ENCODE measurements around the gene POU2AF3.

The POU2AF3 gene

GRCh38 chr11:111298413-111299100, at the start of gene POU2AF3:
TSS of gene POU2AF3 (plus strand) at chr11:111298546. CDS start at chr11:111298582, 36 bp downstream.
- TF ChIP-seq EZH2 (IDR thresholded peaks at IDR 0.05) (no peak), POLR2AphosphoS5 (IDR thresholded peaks at IDR 0.05; ENCODE audit: borderline replicate concordance, low read depth, low read length) (no peak), FOXP2 (optimal IDR thresholded peaks at IDR 0.05; ENCODE audit: control extremely low read depth, extremely low read length, insufficient read depth) (no peak)
- H3K4me3 ChIP-seq, result no peak within 1 kb of the TSS
- no peaks in the 10 kb centered on the region for H3K9me3 ChIP-seq (ENCODE audit: low read depth, low read length)
- no peak within 1 kb of the TSS for H3K27ac ChIP-seq
- no peaks in the 10 kb centered on the region for H3K36me3 ChIP-seq (ENCODE audit: insufficient read depth, low read length)
- DNase-seq (ENCODE audit: low read depth, low spot score), result no peak
- no peak within 1 kb of the TSS for H3K9ac ChIP-seq (ENCODE audit: insufficient read length)

DNA sequence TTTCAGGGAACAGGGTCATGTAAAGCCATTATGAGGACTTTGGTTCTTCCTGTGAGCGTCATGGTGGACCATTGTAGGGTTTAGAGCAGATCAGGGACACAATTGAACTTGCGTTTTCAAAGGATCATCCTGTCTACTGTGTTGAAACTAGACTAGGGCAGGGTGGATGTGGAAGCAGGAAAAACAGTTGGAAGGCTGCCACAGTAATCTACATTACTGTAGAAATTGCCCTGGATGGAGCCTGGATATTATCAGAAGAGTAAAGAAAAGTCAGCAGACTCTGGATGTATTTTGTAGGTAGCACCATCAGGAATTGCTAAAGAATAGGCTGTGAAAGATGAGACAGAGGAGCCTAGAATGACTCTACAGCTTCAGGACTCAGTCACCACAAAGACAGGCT, 47.4 kb upstream of the POU2AF3 start:
- Histone ChIP-seq H3K4me3 (no peak overlapping the region), H3K9ac (ENCODE audit: insufficient read length) (no peak overlapping the region), H3K27ac (no peak overlapping the region), H3K36me3 (ENCODE audit: insufficient read depth, low read length) (no peaks in the 10 kb centered on the region), H3K9me3 (ENCODE audit: low read depth, low read length) (no peaks in the 10 kb centered on the region)
- DNase-seq (ENCODE audit: low read depth, low spot score), result no peak
- TF ChIP-seq FOXP2 (optimal IDR thresholded peaks at IDR 0.05; ENCODE audit: control extremely low read depth, extremely low read length, insufficient read depth), result no peak
- no peak for TF ChIP-seq POLR2AphosphoS5 (IDR thresholded peaks at IDR 0.05; ENCODE audit: borderline replicate concordance, low read depth, low read length)
- no peak for TF ChIP-seq EZH2 (IDR thresholded peaks at IDR 0.05)

DNA sequence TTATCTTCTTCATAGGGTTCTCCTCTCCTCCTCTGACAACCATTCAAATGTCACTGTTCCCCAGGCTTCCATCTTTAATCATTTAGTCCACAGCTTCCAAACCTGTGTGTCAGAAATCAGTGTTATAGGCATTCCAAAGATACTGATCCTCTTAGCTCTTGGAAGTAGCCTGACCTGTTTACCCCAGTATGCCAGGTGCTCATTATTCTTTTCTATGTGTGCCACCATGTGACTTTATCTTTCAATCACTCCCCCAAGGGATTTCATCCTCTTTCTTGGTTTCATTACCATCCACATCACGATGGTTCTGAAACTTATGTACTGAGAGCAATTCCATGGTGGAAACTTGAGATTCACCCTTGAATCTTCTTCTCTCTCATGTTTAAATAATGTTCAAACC, 45.2 kb upstream of the POU2AF3 start:
- Histone ChIP-seq H3K9me3 (ENCODE audit: low read depth, low read length) (no peaks in the 10 kb centered on the region), H3K36me3 (ENCODE audit: insufficient read depth, low read length) (no peaks in the 10 kb centered on the region), H3K27ac (no peak overlapping the region), H3K4me3 (no peak overlapping the region), H3K9ac (ENCODE audit: insufficient read length) (no peak overlapping the region)
- TF ChIP-seq POLR2AphosphoS5 (IDR thresholded peaks at IDR 0.05; ENCODE audit: borderline replicate concordance, low read depth, low read length), result no peak
- no peak for TF ChIP-seq EZH2 (IDR thresholded peaks at IDR 0.05)
- no peak for TF ChIP-seq FOXP2 (optimal IDR thresholded peaks at IDR 0.05; ENCODE audit: control extremely low read depth, extremely low read length, insufficient read depth)
- no peak for DNase-seq (ENCODE audit: low read depth, low spot score)

GRCh38 chr11:111253630-111254029, 44.7 kb upstream of the POU2AF3 start:
- Histone ChIP-seq H3K4me3 (no peak overlapping the region), H3K27ac (no peak overlapping the region), H3K9ac (ENCODE audit: insufficient read length) (no peak overlapping the region), H3K9me3 (ENCODE audit: low read depth, low read length) (no peaks in the 10 kb centered on the region), H3K36me3 (ENCODE audit: insufficient read depth, low read length) (no peaks in the 10 kb centered on the region)
- no peak for DNase-seq (ENCODE audit: low read depth, low spot score)
- no peak for TF ChIP-seq POLR2AphosphoS5 (IDR thresholded peaks at IDR 0.05; ENCODE audit: borderline replicate concordance, low read depth, low read length)
- no peak for TF ChIP-seq EZH2 (IDR thresholded peaks at IDR 0.05)
- no peak for TF ChIP-seq FOXP2 (optimal IDR thresholded peaks at IDR 0.05; ENCODE audit: control extremely low read depth, extremely low read length, insufficient read depth)

DNA sequence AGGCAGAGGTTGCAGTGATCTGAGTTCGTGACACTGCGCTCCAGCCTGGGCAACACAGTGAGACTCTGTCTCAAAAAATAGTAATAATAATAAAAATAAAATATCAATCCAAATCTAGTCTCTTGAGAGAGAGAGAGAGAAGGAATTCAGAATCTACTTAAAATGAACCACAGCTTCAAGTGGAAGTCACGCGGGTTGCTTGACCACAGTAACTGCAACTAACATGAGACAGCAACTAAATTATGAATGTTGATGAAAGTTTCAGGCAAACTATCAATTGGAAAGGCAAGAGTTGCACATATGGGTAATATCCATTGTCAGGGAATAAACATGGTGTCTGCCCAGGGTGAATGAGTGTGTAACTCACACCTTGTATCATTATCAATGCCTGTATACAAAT, 40.3 kb upstream of the POU2AF3 start:
- DNase-seq (ENCODE audit: low read depth, low spot score), result no peak
- TF ChIP-seq EZH2 (IDR thresholded peaks at IDR 0.05) (no peak), POLR2AphosphoS5 (IDR thresholded peaks at IDR 0.05; ENCODE audit: borderline replicate concordance, low read depth, low read length) (no peak), FOXP2 (optimal IDR thresholded peaks at IDR 0.05; ENCODE audit: control extremely low read depth, extremely low read length, insufficient read depth) (no peak)

GRCh38 chr11:111259896-111260295, 38.5 kb upstream of the POU2AF3 start:
- Histone ChIP-seq H3K9ac (ENCODE audit: insufficient read length) (no peak overlapping the region), H3K27ac (no peak overlapping the region), H3K36me3 (ENCODE audit: insufficient read depth, low read length) (no peaks in the 10 kb centered on the region), H3K4me3 (no peak overlapping the region), H3K9me3 (ENCODE audit: low read depth, low read length) (no peaks in the 10 kb centered on the region)
- TF ChIP-seq FOXP2 (optimal IDR thresholded peaks at IDR 0.05; ENCODE audit: control extremely low read depth, extremely low read length, insufficient read depth), result no peak
- TF ChIP-seq EZH2 (IDR thresholded peaks at IDR 0.05), result no peak
- no peak for TF ChIP-seq POLR2AphosphoS5 (IDR thresholded peaks at IDR 0.05; ENCODE audit: borderline replicate concordance, low read depth, low read length)
- no peak for DNase-seq (ENCODE audit: low read depth, low spot score)

More for the DNA sequence above, 40.3 kb upstream of the POU2AF3 start:
- no peak overlapping the region for H3K9ac ChIP-seq (ENCODE audit: insufficient read length)
- H3K27ac ChIP-seq, result no peak overlapping the region
- no peaks in the 10 kb centered on the region for H3K36me3 ChIP-seq (ENCODE audit: insufficient read depth, low read length)
- no peak overlapping the region for H3K4me3 ChIP-seq
- H3K9me3 ChIP-seq (ENCODE audit: low read depth, low read length), result no peaks in the 10 kb centered on the region

DNA sequence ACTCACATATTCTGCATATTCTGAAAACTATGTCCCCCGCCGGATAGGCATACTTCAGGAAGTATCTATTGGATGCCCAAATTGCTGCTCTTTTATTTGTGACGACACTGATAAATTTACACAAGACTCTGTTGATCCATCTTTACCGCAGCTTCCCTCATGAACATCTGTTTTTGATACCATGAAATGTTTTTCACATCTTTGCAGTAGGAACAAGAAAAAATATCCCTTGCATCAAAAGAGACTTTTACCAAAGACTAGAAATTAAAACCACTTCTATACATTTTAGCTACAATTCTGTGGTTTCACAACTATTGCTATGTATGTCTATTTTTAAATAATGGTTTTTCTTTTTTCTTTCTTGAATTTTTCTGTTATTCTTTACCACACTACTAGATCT, 37.5 kb upstream of the POU2AF3 start:
- DNase-seq (ENCODE audit: low read depth, low spot score), result peak; percentile 81
- H3K4me3 ChIP-seq, result peak overlapping the region; percentile 43
- H3K36me3 ChIP-seq (ENCODE audit: insufficient read depth, low read length), result no peaks in the 10 kb centered on the region
- TF ChIP-seq EZH2 (IDR thresholded peaks at IDR 0.05) (no peak), FOXP2 (optimal IDR thresholded peaks at IDR 0.05; ENCODE audit: control extremely low read depth, extremely low read length, insufficient read depth) (no peak), POLR2AphosphoS5 (IDR thresholded peaks at IDR 0.05; ENCODE audit: borderline replicate concordance, low read depth, low read length) (no peak; the same call in 1 of the 2 replicates)
- no peaks in the 10 kb centered on the region for H3K9me3 ChIP-seq (ENCODE audit: low read depth, low read length)
- H3K9ac ChIP-seq (ENCODE audit: insufficient read length), result no peak overlapping the region
- peak overlapping the region; percentile 67; the same call in 1 of the 2 replicates for H3K27ac ChIP-seq

- no peak overlapping the region for H3K4me3 ChIP-seq
- no peak overlapping the region for H3K27ac ChIP-seq
- no peak for TF ChIP-seq FOXP2 (optimal IDR thresholded peaks at IDR 0.05; ENCODE audit: control extremely low read depth, extremely low read length, insufficient read depth)
- TF ChIP-seq POLR2AphosphoS5 (IDR thresholded peaks at IDR 0.05; ENCODE audit: borderline replicate concordance, low read depth, low read length), result no peak
- no peak for TF ChIP-seq EZH2 (IDR thresholded peaks at IDR 0.05)
- H3K9ac ChIP-seq (ENCODE audit: insufficient read length), result no peak overlapping the region
- no peaks in the 10 kb centered on the region for H3K36me3 ChIP-seq (ENCODE audit: insufficient read depth, low read length)
- DNase-seq (ENCODE audit: low read depth, low spot score), result no peak
- H3K9me3 ChIP-seq (ENCODE audit: low read depth, low read length), result no peaks in the 10 kb centered on the region
Observed at GRCh38 chr11:111264646-111265045, 33.7 kb upstream of the POU2AF3 start.

Data from SK-N-MC (cell line).